ENCODE data around the gene ZNF319.
A peak's percentile ranks its signal among the peaks of the same experiment; 100 is the strongest.

- TF ChIP-seq CTCF (IDR thresholded peaks at IDR 0.05; ENCODE audit: borderline replicate concordance, extremely low read depth, low read length, poor library complexity, severe bottlenecking) (peak; percentile 92), EZH2 (IDR thresholded peaks at IDR 0.05; ENCODE audit: borderline replicate concordance, low read depth, low read length, severe bottlenecking) (no peak)
These were observed 20.4 kb upstream of the ZNF319 start for GRCh38 chr16:58020628-58021521.
